Activated T-cell treated with anti-CD3 and anti-CD28 coated beads, Interleukin-2, amount 50 U/mL, for 4 hours (primary cell): ENCODE results near the gene CDH15. TPM values are rescaled to one million over a fixed set of nuclear protein-coding genes. Genes with fewer than 3 reads are reported as not detected.
A peak's percentile ranks its signal among the peaks of the same experiment; 100 is the strongest.

Experiments
- ATAC-seq, 2 donors: fragments of 200-7000 bp; cut with Tn5 transposase; one replicate each; pipeline ENCODE4 v1.10.0; 2021
- DNase-seq: peaks from one replicate; pipeline ENCODE4 v3.0.0-alpha.2; 2020
- H3K27me3 Mint-ChIP-seq: one replicate; pipeline ENCODE4 v1.8.0; 2021; ENCODE audit warnings: low read depth, mixed read lengths
- H3K36me3 Mint-ChIP-seq: one replicate; pipeline ENCODE4 v1.8.0; 2022; ENCODE audit warnings: mixed read lengths; ENCODE audit not compliant: insufficient read depth
- H3K4me1 Mint-ChIP-seq: one replicate; pipeline ENCODE4 v1.8.0; 2021; ENCODE audit warnings: low read depth, mixed read lengths
- H3K4me3 Mint-ChIP-seq: one replicate; pipeline ENCODE4 v1.8.0; 2021; ENCODE audit warnings: mild to moderate bottlenecking, moderate library complexity, mixed read lengths
- H3K9me3 Mint-ChIP-seq: one replicate; pipeline ENCODE4 v1.8.0; 2021; ENCODE audit warnings: mixed read lengths
- total RNA-seq, 3 donors: library from RNA; stranded (reverse); gene quantifications; one replicate each; pipeline ENCODE4 v1.2.1, GENCODE V29; 2021

Gene CDH15
- total RNA-seq, 3 donors from 2014 or later, result not detected

DNA sequence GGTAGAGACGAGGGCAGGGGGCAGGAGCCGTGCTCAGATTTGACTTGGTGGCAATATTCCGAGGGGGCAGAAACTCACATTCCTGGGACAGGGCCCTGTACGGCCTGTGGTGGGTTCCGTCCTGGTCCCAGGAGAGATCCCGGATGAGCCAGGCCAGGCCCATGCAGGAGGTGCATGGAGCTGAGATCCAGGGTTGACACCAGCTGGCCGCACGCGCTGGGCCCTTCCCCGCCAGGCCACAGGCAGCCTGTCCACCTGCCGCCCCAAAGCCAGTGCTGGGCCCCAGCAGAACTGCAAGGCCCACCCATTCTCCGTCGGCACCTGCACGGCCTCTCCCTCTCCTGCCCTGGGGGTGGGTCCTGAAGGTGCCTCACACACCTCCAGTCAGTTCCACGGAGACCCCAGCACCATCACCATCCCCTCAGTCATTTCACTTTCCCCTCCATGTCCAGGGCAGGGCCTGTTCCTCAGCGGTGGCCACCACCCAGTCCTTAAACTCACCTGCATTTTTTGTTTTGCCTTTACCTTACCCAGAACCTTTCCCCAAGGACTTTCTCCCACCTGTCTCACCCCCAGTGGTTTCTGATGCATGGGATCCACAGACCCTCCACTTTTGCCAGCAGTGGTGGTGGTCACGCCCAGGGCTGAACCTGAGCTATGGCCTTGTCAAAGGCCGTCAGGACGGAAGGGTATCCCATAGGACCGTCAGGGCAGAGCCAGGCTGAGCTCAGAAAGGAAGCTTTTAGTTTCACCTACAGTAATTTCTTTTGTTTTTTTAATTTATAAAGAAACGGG lies 25.1 kb upstream of the CDH15 start:
- H3K36me3 Mint-ChIP-seq, result peaks cover 30% of the 10 kb centered on the region

GRCh38 chr16:89147085-89147817 lies 24.3 kb upstream of the CDH15 start:
- Mint-ChIP-seq H3K9me3 (peaks cover 6% of the 10 kb centered on the region), H3K4me1 (no peaks in the 10 kb centered on the region), H3K4me3 (no peak overlapping the region), H3K27me3 (no peaks in the 10 kb centered on the region), H3K36me3 (peaks cover 30% of the 10 kb centered on the region)
- DNase-seq (no peak), ATAC-seq (no peak)

More for the DNA sequence above, 25.1 kb upstream of the CDH15 start:
- DNase-seq, result no peak
- no peak for ATAC-seq
- peaks cover 6% of the 10 kb centered on the region for H3K9me3 Mint-ChIP-seq
- H3K27me3 Mint-ChIP-seq, result no peaks in the 10 kb centered on the region
- no peaks in the 10 kb centered on the region for H3K4me1 Mint-ChIP-seq
- no peak overlapping the region for H3K4me3 Mint-ChIP-seq

DNA sequence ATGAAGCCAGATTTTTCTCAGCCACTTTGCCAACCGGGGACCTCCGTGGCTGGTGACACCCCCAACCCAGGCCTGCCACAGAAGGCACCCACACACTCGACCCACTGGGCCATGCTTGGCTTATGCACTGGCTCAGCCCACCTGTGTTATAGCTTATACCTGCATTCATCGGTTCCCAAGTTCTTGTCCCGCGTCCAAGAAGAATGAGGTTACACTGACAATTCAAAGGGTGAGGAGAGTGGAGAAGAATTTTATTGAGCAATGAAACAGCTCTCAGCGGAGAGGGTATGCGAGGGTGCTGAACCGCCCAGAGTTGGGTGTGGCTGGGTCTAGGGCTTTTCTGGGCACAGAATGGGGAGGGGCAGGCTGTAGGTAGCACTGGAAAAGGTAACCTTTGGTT lies 22.2 kb upstream of the CDH15 start:
- peaks cover 30% of the 10 kb centered on the region for H3K36me3 Mint-ChIP-seq
- peaks cover 6% of the 10 kb centered on the region for H3K9me3 Mint-ChIP-seq
- H3K27me3 Mint-ChIP-seq, result no peaks in the 10 kb centered on the region
- DNase-seq (no peak), ATAC-seq (no peak)
- H3K4me1 Mint-ChIP-seq, result no peaks in the 10 kb centered on the region
- no peak overlapping the region for H3K4me3 Mint-ChIP-seq

GRCh38 chr16:89150090-89150835 lies 21.3 kb upstream of the CDH15 start:
- Mint-ChIP-seq H3K4me1 (no peaks in the 10 kb centered on the region), H3K36me3 (peaks cover 30% of the 10 kb centered on the region), H3K9me3 (peaks cover 6% of the 10 kb centered on the region), H3K4me3 (no peak overlapping the region), H3K27me3 (no peaks in the 10 kb centered on the region)
- DNase-seq (no peak), ATAC-seq (no peak)

GRCh38 chr16:89150981-89151380 lies 20.6 kb upstream of the CDH15 start:
- peaks cover 6% of the 10 kb centered on the region for H3K9me3 Mint-ChIP-seq
- H3K4me1 Mint-ChIP-seq, result no peaks in the 10 kb centered on the region
- no peak overlapping the region for H3K4me3 Mint-ChIP-seq
- DNase-seq (no peak), ATAC-seq (no peak)
- H3K27me3 Mint-ChIP-seq, result no peaks in the 10 kb centered on the region
- H3K36me3 Mint-ChIP-seq, result peaks cover 30% of the 10 kb centered on the region

DNA sequence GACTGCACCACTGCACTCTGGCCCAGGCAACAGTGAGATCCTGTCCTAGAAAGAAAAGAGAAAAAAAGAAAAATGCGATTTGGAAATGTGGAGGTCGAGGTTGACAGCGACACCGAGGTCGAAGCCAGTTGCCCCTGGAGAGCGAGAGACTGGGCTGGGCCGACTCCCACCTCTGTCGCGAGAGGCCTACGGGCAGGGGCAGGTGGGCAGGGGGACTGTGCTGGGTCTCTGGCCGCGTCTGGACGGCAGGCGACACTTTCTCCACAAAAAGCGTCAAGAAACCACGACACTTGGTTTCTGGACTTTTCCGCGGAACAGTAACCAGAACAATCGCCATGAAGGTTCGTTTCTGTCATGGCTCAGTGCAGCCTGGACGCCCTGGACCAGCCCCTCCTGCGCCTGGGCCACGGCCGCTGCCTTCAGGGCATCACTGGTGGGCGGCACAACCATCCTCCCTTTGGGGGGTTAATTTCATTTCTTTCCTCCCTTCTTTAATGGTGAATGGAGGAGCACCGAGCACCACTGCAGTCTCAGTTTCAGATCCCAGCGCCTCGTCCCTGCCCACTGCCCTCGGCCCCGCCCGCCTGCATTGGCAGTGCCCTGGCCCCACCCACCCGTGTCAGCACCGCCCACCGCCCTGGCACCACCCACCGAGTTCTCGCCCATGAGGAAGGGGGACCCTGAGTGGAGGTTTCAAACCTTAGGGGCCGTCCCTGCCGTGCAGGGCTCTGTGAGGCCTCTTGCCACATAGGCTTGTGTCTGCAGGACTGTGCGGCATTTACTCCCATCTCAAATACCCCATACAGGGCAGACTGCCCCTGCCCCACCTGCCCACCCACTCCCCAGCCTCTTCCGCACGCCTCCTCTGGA lies 18.5 kb upstream of the CDH15 start:
- Mint-ChIP-seq H3K36me3 (peaks cover 23% of the 10 kb centered on the region), H3K4me3 (no peak overlapping the region), H3K9me3 (peaks cover 6% of the 10 kb centered on the region), H3K4me1 (no peaks in the 10 kb centered on the region), H3K27me3 (no peaks in the 10 kb centered on the region)
- ATAC-seq (no peak), DNase-seq (no peak)

DNA sequence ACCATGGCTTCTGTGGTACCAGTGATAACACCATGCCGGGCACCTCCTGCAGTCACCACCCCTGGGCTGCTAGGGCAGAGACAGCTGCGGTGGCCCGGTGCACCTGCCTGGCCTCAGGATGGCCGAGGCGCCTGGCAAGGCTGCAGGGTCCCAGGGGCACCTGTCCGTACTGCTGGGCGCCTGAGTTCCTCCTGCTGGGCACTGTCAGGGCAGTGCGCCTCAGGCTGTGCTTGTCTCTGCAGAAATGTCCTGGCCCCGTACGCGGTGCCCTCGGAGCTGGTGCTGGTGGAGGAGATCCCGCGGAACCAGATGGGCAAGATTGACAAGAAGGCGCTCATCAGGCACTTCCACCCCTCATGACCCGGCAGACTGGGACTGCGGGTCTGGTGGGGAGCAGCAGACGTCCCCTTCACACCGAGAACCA lies 17.7 kb upstream of the CDH15 start:
- Mint-ChIP-seq H3K36me3 (peaks cover 21% of the 10 kb centered on the region), H3K4me3 (no peak overlapping the region), H3K9me3 (peaks cover 5% of the 10 kb centered on the region), H3K27me3 (no peaks in the 10 kb centered on the region), H3K4me1 (no peaks in the 10 kb centered on the region)
- no peak for ATAC-seq
- no peak for DNase-seq

GRCh38 chr16:89154390-89155183 lies 17.0 kb upstream of the CDH15 start:
- H3K27me3 Mint-ChIP-seq, result no peaks in the 10 kb centered on the region

GRCh38 chr16:89155184-89155679 lies 16.3 kb upstream of the CDH15 start:
- no peak for DNase-seq
- Mint-ChIP-seq H3K9me3 (no peaks in the 10 kb centered on the region), H3K4me3 (no peak overlapping the region), H3K36me3 (peaks cover 8% of the 10 kb centered on the region), H3K27me3 (no peaks in the 10 kb centered on the region), H3K4me1 (no peaks in the 10 kb centered on the region)
- no peak for ATAC-seq

More at GRCh38 chr16:89154390-89155183, 17.0 kb upstream of the CDH15 start:
- no peak for ATAC-seq
- no peak for DNase-seq
- no peaks in the 10 kb centered on the region for H3K9me3 Mint-ChIP-seq
- no peaks in the 10 kb centered on the region for H3K4me1 Mint-ChIP-seq
- no peak overlapping the region for H3K4me3 Mint-ChIP-seq
- H3K36me3 Mint-ChIP-seq, result peaks cover 14% of the 10 kb centered on the region

DNA sequence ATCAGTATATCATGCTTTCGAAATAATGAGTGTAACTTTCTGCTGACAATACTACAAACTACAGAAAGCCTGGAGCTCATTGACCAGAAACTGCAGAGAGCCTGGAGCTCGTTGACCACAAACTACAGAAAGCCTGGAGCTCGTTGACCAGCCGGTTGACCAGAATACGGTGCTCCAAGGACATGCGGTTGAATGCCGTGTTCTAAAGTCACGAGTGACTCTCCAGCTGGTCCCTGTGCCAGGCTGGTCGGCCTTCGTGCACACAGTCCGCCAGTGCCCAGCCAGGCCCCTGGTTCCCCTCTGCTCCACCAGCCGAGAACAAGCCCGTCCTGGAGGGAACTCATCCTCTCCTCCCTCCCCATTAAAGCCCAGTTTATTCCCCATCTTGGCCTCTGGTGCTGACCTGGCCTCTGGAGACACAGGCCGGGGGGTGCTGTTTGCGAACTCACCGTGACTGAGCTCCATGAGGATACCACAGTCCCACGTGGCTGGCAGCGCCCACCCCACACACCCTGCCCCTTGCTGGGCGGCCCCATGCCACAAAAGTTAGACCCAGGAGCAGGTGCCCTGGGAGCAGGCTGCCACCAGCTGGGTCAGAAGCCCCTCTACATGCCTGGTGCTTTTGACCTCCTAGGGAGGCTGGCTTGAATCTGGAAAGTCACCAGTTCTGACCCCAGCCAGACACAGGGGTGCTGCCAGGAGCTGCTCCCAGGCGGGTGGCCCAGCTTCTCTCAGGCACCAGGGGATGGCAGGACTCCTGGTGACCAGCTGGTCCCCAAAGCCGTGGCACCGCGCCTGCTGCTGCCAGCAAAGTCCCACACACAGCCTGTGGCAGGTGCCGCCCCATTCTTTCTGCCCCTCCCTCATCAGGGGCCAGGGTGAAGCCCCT lies 15.5 kb upstream of the CDH15 start:
- ATAC-seq, result peak in 1 of 2 donors; percentile 16
- DNase-seq, result no peak
- no peaks in the 10 kb centered on the region for H3K4me1 Mint-ChIP-seq
- peaks cover 3% of the 10 kb centered on the region for H3K36me3 Mint-ChIP-seq
- H3K9me3 Mint-ChIP-seq, result no peaks in the 10 kb centered on the region
- no peaks in the 10 kb centered on the region for H3K27me3 Mint-ChIP-seq
- H3K4me3 Mint-ChIP-seq, result no peak overlapping the region

- H3K36me3 Mint-ChIP-seq, result no peaks in the 10 kb centered on the region
- no peak for DNase-seq
- no peak for ATAC-seq
- H3K4me1 Mint-ChIP-seq, result no peaks in the 10 kb centered on the region
- no peak overlapping the region for H3K4me3 Mint-ChIP-seq
- H3K27me3 Mint-ChIP-seq, result no peaks in the 10 kb centered on the region
- H3K9me3 Mint-ChIP-seq, result no peaks in the 10 kb centered on the region
These were observed 14.6 kb upstream of the CDH15 start for GRCh38 chr16:89156740-89157645.
